T-helper 22 cell (primary cell): ENCODE data around the gene SORL1.
"Not testable (repeated sequence)": the region's sequence is repeated elsewhere in the genome, so short reads cannot be mapped to it uniquely, and the experiment has no call there.

Source experiments
- DNase-seq: peaks from one replicate; pipeline ENCODE4 v3.0.0-alpha.2; 2020; ENCODE audit warnings: low read depth

The SORL1 gene, protein sequence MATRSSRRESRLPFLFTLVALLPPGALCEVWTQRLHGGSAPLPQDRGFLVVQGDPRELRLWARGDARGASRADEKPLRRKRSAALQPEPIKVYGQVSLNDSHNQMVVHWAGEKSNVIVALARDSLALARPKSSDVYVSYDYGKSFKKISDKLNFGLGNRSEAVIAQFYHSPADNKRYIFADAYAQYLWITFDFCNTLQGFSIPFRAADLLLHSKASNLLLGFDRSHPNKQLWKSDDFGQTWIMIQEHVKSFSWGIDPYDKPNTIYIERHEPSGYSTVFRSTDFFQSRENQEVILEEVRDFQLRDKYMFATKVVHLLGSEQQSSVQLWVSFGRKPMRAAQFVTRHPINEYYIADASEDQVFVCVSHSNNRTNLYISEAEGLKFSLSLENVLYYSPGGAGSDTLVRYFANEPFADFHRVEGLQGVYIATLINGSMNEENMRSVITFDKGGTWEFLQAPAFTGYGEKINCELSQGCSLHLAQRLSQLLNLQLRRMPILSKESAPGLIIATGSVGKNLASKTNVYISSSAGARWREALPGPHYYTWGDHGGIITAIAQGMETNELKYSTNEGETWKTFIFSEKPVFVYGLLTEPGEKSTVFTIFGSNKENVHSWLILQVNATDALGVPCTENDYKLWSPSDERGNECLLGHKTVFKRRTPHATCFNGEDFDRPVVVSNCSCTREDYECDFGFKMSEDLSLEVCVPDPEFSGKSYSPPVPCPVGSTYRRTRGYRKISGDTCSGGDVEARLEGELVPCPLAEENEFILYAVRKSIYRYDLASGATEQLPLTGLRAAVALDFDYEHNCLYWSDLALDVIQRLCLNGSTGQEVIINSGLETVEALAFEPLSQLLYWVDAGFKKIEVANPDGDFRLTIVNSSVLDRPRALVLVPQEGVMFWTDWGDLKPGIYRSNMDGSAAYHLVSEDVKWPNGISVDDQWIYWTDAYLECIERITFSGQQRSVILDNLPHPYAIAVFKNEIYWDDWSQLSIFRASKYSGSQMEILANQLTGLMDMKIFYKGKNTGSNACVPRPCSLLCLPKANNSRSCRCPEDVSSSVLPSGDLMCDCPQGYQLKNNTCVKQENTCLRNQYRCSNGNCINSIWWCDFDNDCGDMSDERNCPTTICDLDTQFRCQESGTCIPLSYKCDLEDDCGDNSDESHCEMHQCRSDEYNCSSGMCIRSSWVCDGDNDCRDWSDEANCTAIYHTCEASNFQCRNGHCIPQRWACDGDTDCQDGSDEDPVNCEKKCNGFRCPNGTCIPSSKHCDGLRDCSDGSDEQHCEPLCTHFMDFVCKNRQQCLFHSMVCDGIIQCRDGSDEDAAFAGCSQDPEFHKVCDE (N-terminal part only)

DNA sequence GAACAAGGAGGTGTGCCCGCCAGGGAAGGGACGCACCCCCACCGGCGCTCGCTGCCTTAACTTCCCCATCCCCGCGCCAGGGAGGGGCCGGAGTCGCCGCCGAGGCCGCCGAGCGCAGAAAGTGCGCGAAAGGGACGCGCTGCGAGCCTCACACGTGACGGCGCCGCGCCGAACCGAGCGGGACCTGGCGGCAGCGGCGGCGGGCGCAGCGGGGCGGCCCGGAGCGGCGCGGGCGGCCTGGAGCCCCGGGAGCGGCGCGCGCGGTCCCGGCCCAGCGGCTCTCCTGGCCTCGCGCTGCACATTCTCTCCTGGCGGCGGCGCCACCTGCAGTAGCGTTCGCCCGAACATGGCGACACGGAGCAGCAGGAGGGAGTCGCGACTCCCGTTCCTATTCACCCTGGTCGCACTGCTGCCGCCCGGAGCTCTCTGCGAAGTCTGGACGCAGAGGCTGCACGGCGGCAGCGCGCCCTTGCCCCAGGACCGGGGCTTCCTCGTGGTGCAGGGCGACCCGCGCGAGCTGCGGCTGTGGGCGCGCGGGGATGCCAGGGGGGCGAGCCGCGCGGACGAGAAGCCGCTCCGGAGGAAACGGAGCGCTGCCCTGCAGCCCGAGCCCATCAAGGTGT is at the start of gene SORL1:
Gene SORL1 (plus strand): TSS at position 329 of the 623 bp plus-strand sequence. CDS start 18 bp downstream, at position 347.
- peak; percentile 54 for DNase-seq

DNA sequence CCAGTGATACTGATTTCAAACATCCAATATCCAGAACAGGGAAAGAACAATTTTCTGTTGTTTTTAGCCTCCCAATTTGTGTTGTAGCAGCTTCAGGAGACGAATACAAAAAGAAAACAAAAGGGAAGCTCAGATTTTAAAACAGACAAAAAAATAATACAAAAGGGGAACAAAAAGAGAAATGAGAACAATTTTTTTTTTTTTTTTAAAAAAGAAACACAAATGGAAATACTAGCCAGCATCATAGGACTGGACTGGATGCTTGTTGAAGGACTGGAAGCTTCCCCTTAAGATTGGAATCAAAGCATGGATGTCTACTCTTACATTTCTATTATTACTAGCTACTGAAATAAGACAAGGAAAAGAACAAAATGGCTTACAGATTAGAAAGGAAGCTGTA is 46.5 kb upstream of the SORL1 start:
- DNase-seq: no peak

GRCh38 chr11:121406291-121406690 is 45.8 kb upstream of the SORL1 start:
- DNase-seq: no peak

- DNase-seq: no peak
Measured at GRCh38 chr11:121408830-121409229, 43.3 kb upstream of the SORL1 start.

DNA sequence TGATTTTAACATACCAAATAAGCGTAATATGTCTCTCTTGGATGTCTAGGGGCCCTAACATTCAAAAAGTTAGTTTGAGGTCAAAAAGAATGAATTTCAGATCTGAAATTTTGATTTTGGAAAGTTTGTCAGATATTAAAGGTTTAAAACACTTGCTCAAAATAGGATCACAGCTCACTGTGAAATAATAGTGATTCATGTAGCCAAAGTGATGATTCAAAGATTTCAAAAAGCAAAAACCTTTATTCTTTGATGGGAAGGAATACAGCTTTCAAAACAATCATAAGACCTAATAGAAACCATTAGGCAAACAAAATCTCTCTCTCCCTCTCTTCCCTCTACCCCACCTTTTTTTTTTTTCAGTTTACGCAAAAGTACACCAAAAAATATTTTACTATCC is 42.1 kb upstream of the SORL1 start:
- not testable (repeated sequence) for DNase-seq

DNA sequence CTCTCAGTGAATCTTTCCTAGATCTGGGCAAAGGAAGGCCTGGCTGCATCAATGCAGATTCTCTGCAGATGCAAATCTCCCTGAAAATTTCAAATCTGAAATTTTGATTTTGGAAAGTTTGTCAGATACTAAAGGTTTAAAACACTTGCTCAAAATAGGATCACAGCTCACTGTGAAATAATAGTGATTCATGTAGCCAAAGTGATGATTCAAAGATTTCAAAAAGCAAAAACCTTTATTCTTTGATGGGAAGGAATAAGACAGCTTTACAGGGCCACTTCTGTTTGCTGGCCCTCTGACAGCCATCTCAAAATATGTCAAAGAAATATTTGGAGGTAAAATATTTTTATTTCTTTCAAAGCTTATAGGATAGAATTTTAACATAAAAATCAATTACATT is 40.8 kb upstream of the SORL1 start:
- not testable (repeated sequence) for DNase-seq

GRCh38 chr11:121412000-121412587 is 40.0 kb upstream of the SORL1 start:
- DNase-seq: no peak

DNA sequence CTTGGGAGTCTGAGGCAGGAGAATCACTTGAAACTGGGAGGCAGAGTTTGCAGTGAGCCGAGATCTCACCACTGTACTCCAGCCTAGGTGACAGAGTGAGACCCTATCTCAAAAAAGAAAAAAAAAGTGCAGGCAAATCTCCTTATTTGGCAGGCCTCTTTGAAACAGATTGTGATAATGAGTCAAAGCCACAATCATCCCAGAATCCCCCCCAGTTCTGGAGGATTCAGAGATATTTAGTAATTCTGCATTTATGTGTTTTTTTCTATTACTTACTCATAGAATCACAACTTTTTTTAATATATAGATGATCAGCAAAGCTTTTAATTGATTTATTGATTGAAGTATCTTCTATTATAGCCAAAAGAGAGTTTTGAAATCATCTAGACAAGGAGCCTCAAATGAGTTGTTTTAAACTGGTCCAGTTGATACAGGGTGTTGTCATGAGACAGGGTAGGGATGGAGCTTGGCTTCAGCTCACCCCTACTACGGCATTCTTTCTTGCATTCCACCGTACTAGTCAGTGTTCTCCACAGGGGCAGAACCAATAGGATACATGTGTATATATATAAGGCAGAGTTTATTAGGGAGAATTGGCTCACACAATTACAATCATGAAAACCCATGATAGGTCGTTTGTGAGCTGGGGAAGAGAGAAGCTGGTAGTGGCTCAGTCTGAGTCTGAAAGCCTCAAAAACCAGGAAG is 39.3 kb upstream of the SORL1 start:
- DNase-seq: no peak

DNA sequence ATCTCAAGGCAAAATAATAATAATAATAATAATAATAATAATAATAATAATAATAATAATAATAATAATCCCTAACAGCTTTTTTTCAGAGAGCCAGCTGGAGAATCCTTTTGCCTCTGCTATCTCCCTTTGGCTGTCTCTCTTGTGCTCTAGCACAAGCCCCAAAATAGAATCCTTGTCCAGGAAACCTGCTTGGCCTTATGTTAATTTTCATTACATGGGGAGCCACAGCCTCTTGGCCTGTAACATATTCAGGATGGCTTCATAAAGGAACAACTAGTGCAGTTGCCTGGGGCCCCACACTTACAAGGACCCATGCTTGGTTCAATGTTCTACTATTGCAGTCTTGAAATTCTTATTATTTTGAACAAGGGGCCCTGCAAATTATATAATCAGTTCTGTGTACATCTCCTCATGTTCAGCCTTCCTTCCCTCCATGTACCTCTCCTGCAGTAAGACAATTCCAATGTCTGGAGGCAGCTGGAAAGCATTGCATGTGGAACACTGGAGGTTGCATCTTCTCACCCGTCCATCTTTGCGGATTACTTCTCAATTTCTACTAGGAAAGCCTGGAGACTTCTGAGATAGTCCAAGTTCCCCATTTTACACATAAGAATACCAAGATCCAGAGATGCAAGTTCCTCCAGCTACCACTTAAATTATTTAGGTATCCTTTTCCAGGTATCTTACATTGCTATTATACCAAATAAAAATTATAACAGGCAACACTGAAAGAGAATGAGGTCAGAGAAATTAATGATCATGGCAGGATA is 37.8 kb upstream of the SORL1 start:
- no peak for DNase-seq

- no peak for DNase-seq
Measured at GRCh38 chr11:121415856-121416255, 36.3 kb upstream of the SORL1 start.

DNA sequence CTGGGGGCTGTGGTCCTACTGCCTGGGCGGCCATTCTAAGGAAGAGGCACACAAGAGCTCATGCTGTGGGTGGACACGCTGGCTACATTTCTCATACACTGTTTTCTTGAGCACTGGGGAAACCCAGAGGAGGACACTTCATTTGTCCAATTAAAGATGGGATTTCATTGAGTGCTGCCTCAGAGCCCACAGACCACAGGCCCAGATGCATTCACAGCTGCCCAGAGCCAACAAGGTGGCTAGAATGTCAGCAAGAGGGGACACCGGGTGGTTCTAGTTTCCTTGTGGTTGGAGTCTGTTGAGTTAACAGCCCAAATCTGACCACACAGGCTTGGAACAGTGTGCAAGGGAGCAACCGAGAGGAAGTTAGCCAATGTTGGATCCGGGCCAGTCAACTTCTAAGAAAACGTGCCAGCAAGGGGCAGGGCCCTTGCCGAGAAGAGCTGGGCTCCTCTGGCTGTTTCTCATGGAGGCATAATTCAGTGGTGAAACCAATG is 35.0 kb upstream of the SORL1 start:
- DNase-seq: peak; percentile 19

DNA sequence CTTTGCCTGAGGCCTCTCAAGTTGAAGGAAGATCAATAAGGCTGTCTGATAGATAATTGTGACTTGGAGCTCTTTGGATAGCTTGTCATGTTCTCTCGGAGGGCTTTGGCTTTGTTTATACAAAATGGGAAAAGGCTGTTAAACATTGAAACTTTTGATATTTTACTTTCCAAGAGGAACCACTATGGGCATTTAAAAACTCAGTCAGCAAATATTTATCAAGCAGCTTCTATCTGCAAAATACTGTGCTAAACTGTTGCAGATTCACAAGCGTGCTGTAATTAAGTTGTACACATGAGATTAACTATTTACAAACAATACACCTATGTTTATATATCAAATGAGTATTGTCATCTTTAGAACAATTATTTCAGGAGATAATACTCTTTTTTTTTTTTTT is 34.5 kb upstream of the SORL1 start:
- no peak for DNase-seq

DNA sequence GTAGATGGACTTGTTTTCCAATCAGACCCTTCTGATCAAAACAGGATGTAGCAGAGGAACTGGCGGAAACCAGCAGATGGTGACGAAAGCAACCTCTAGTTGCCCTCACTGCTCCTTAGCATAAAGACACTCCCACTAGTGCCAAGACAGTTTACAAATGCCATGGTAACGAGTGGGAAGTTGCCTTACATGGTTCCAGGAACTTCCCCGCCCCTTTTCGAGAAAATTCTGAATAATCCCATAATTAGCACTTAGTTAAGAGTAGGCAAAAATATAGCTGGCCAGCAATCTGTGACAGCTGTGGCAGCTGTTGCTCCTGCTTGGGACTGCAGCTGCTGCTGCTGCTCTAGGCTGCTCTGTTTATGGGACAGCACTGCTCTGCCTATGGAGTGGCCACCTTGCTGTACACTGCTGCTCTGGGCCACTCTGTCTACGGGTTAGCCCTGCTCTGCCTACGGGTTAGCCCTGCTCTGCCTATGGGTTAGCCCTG is 33.4 kb upstream of the SORL1 start:
- peak; percentile 52 for DNase-seq

DNA sequence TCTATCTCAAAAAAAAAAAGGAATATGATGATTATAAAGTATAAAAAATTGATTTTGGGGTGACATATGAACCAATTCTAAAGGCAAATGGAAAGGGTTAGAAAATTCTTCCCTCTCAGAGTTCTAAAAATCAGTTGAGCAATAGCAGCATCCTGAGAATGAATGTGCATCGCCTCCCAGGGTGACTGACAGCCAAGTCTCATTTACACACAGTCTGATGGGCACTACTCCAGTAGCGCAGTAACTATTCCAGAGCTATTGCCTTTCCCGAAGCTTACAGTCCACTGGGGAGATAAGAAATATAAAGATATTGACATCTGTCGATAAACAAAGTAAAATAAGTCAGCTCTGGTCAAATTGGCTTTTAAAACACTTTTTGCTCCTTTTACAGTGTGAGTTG is 32.3 kb upstream of the SORL1 start:
- no peak for DNase-seq

GRCh38 chr11:121420398-121420797 is 31.7 kb upstream of the SORL1 start:
- no peak for DNase-seq

GRCh38 chr11:121421149-121421901 is 30.8 kb upstream of the SORL1 start:
- DNase-seq: no peak

GRCh38 chr11:121422675-121423074 is 29.4 kb upstream of the SORL1 start:
- no peak for DNase-seq

DNA sequence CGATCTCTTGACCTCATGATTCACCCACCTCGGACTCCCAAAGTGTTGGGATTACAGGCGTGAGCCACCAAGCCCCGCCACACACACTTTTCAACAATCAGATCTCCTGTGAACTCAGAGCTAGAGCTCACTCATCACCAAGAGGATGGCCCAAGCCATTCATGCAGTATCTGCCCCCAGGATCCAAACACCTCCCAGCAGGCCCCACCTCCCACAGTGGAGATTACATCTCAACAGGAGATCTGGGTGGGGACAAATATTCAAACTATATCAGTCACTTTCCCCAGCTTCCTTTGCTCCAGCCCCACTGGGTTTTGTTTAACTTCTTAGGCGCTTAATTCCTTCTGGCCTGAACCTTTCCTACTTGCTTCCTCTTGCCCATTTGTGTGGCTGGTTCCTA is 26.3 kb upstream of the SORL1 start:
- DNase-seq: no peak
